ENCODE measurements around the gene FTCDNL1.

FTCDNL1 gene

GRCh38 chr2:199850718-199851500 is at the start of gene FTCDNL1:
TSS of gene FTCDNL1 (minus strand) at chr2:199851192. CDS start at chr2:199848962, 2,230 bp downstream.
- DNase-seq (ENCODE audit: low spot score), result peak; percentile 84

- DNase-seq (ENCODE audit: low spot score), result no peak
These were observed 45.6 kb upstream of the FTCDNL1 start for GRCh38 chr2:199896617-199897016.

- no peak for DNase-seq (ENCODE audit: low spot score)
These were observed 44.4 kb upstream of the FTCDNL1 start for GRCh38 chr2:199895406-199895805.

- DNase-seq (ENCODE audit: low spot score), result no peak
These were observed 32.7 kb upstream of the FTCDNL1 start for GRCh38 chr2:199883474-199884212.

DNA sequence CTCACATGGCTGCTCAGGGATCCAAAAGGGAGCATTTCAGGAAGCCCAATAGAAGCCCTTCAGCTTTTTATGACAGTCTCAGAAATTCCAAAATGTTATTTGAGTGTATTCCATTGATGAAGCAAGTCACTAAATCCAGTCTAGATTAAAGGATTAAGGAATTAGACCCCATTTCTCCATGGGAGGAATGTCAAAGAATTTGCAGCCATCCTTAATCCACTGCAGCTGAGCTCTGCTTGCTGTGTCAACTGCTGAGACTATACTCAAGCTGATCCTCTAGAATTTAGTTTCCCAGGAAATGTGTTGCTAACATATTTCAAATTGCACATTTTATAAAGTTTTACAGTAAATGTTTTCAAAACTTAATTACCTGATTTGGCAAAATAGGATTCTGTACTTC is 31.7 kb upstream of the FTCDNL1 start:
- DNase-seq (ENCODE audit: low spot score), result peak; percentile 30

DNA sequence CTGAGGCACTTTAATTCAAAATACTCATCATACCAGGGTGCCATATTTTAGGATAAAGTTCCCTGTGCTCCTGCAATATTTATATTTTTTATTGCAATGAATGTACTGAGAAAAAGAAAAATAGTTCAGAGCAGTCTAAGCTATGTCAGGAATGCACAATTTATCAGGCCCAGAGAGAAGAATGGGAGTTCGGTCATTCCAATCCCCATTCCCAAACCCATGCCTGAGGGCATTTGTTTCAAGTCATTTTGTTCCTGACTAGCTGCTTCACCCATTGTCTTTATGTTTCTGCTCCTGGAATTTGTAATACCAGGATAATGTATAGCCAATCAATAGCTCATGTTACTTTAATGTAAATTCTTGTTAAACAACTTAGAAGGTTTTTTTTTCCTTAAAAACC is 24.4 kb upstream of the FTCDNL1 start:
- no peak for DNase-seq (ENCODE audit: low spot score)

DNA sequence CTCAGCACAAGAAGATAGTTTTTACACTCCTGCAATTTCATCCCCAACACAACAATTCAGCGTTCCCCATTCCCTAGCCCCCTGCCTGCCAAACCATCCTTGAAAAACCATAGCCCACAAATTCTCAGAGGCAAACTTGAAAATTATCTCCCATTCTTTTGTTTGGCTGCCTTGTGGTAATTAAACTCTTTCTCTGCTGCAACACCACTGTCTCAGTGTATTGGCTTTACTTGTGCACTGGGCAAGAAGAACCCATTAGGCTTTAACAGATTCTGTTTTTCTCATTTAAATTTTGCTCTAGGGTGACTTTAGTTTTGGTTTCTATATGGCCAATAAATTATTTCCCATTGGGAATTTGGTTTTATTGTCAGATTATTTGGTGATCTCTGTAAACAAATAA is 23.2 kb upstream of the FTCDNL1 start:
- DNase-seq (ENCODE audit: low spot score), result no peak

GRCh38 chr2:199870581-199870980 is 19.6 kb upstream of the FTCDNL1 start:
- DNase-seq (ENCODE audit: low spot score), result no peak

GRCh38 chr2:199869653-199870052 is 18.7 kb upstream of the FTCDNL1 start:
- no peak for DNase-seq (ENCODE audit: low spot score)

DNA sequence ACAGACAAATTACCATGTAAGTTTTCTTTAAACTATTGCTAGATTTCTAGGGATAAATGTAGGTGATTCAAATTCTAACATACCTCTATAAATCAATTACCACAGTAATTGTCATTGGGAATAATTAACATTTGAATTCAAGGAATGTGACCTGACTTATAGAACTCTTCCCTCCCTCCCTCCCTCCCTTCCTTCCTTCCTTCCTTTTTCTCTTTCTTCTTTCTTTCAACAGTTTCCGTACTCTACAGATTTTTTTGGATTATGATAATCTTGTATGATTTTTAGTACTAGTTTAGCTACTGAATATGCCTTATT is 18.2 kb upstream of the FTCDNL1 start:
- no peak for DNase-seq (ENCODE audit: low spot score)

DNA sequence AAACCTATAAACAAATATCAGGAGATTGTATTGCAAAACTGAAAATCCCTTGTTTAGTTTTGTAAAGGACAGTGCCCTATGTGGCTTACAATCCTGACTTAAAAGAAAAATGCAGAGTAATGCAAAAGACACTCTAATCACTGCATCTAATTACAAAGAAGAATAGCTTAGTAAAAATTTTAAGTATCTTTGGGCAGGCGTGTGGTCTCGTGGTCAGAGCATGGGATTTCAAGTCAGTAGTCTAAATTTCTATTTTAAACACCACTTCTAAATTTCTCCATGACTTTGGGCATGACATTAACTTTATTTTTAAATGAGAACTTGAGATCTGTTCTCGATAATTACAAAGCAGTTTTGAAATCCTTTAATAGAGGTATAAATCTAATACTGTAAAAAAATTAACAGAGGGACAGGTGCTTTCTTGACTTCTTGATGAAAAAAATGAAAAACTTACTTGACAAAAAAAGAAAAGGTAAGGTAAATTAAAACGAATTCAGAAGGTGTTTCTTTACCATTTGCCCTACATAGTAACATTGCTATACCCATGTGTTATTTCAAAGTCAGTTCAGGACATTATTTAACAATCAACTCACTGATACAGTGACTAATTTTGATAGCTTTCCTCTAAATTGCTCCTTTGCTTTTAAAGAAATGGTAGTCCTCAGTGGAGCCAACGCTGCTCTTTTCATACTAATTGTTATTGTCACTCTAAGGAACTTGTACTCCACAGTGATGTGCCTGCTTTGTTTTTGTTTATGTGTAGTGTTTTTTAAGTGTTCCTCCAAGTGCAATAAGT is 17.6 kb upstream of the FTCDNL1 start:
- DNase-seq (ENCODE audit: low spot score), result no peak

DNA sequence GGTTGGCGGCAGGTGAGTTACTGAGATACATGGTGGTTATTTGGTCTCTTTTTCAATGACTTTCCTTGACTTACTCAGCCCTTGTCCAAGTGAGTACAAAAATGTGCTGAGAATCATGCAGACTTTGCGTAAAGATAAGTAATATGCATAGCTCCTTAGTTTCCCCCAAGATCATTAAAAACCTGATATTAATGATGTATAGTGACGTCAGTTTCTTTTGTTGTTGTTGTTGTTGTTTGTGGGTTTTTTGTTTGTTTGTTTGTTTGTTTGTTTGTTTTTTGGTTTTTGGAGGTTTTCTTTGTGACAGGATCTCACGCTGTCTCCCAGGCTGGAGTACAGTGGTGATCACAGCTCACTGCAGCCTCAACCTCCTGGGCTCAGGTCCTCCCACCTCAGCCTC is 14.9 kb upstream of the FTCDNL1 start:
- no peak for DNase-seq (ENCODE audit: low spot score)

- DNase-seq (ENCODE audit: low spot score), result no peak
These were observed 11.8 kb upstream of the FTCDNL1 start for GRCh38 chr2:199862788-199863187.

DNA sequence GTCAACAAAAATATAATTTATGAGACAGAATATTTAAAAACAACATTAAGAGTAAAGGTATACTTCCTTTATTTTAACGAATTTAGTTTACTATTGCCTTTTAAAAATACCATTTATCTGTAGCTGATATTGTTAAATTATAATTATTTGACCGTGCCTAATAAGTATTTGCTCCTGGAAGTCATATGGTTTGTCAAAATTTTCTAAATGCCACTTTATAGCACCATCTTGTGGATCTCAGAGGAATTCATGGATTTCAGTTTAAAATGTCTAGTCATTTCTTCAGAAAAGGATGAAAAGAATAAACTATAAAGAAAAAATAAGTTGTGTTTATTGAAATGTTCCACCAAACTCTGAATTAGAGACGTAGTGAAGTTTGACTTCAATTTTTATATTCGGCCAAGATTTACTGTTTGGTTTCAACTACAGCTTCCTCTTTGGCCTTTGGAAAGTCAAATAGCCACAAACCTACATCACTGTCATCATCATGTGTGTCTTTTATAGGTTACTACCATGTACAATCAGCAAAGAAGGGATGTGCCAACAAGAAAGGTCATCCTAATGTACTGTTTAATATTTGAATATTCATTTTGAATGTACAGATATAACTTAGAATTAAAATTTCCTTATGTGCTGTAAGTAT is 10.3 kb upstream of the FTCDNL1 start:
- no peak for DNase-seq (ENCODE audit: low spot score)

DNA sequence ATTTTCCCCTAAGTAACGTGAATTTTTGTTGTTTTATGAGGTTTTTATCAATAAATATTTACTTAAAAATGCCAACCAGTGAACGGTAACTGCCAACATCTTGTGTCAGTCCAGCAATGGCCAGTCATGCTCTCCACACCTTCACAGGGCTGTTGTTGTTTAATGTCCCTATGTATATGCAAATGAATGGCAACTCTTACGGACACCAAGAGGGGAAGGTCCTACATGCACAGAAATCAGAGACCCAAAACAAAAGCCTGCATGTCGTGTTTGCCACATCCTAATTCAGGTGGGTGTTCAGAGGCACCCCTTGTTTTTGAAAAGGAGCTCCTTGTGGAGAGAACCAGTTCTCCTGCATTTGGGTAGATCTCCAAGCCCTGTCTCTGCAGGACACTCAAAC is 4.8 kb upstream of the FTCDNL1 start:
- DNase-seq (ENCODE audit: low spot score), result no peak

DNA sequence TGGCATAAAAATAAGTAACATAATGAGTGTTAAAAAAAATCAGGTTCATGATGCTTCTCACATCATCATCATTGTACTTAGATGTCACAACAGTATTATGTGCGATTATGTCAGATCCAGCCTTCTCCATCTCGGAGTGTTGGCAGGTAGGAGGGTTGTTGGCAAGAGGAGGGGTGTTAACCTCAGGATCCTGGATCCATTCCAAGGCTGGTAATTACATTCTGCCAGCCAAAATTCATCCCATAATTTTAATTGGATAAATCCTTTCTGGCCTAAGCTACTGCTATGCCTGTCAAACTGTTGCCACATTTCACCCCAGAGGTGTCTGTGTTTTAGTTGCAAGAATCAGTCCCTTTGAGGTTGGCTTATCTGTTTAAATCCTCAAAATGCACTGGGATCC is 891 bp upstream of the FTCDNL1 start:
- DNase-seq (ENCODE audit: low spot score), result peak; percentile 60

DNA sequence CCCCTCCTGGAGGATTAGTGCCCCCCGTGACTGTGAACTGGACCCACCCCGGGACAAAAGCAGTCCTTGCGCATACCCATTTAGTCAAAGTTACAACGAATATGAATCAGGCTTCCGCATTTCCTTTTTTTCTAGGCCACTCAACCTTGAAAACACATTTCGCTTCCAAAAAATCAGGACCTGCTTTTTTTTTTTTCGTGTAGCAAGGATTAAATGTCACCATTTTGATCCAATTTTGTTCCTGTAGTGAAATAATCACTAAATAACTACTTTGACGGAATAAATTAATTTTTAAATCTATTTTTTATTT is 464 bp upstream of the FTCDNL1 start:
- no peak for DNase-seq (ENCODE audit: low spot score)

- no peak for DNase-seq (ENCODE audit: low spot score)
These were observed 724 bp downstream of the FTCDNL1 start for GRCh38 chr2:199850218-199850717.

GRCh38 chr2:199848389-199849130 is 2.4 kb downstream of the FTCDNL1 start:
- no peak for DNase-seq (ENCODE audit: low spot score)

- DNase-seq (ENCODE audit: low spot score), result no peak
These were observed 3.7 kb downstream of the FTCDNL1 start for GRCh38 chr2:199847181-199847864.
